Motor neuron (in vitro differentiated cells): ENCODE results near the gene MET. TPM values are rescaled to one million over a fixed set of nuclear protein-coding genes. Genes with fewer than 3 reads are reported as not detected.
A peak's percentile ranks its signal among the peaks of the same experiment; 100 is the strongest.

Experiments
- ATAC-seq, 8 experiments: fragments of 200-7000 bp; cut with Tn5 transposase; replicated peaks in 6 of 8; 2 replicates each; pipeline ENCODE4 v1.8.0; 2021; ENCODE audit warnings: mild to moderate bottlenecking in 8 of 8, moderate library complexity in 8 of 8
- H3K27ac ChIP-seq, 2 donors: fragments of 250-450 bp; sonication (Bioruptor Pico); 2 replicates each; pipeline ENCODE4 v1.9.0; 2021; ENCODE audit warnings: antibody characterized with exemption in 2 of 2, mild to moderate bottlenecking in 2 of 2, moderate library complexity in 1 of 2
- H3K4me1 ChIP-seq, 2 donors: fragments of 250-450 bp; sonication (Bioruptor Pico); replicated peaks in 1 of 2; 2 replicates each; pipeline ENCODE4 v1.6.1; 2021; ENCODE audit warnings: antibody characterized with exemption in 2 of 2, mild to moderate bottlenecking in 2 of 2, moderate library complexity in 1 of 2
- H3K4me3 ChIP-seq, 5 donors: fragments of 250-450 bp; sonication (Bioruptor Pico); 2 replicates each; pipeline ENCODE4 v1.9.0; 2021; ENCODE audit warnings: antibody characterized with exemption in 5 of 5, mild to moderate bottlenecking in 5 of 5, moderate library complexity in 4 of 5
- WGBS, 10 experiments: fragments of 450-650 bp; shearing (Covaris generic); methylation state at CpG; one replicate each; pipeline ENCODE4 v1.0.0; 2022; 5-methylcytosine and 5-hydroxymethylcytosine counted together
- in situ Hi-C, 9 experiments: fragments of 400-800 bp; cut with MboI; loops; one replicate each; pipeline ENCODE4 v1.15.0; 2021; ENCODE audit warnings: low sequenced_read_pairs in 9 of 9, low pct_unique_long_range_greater_than_20kb in 2 of 9; ENCODE audit not compliant: unreplicated experiment in 9 of 9
- total RNA-seq, 8 experiments: library from RNA; unstranded; fragments of 300-600 nt; gene quantifications; 2 replicates each; pipeline versions ENCODE4 v1.2.3 to v1.2.4, GENCODE V29; 2022

Gene MET
- total RNA-seq, 8 experiments from 2014 or later = 1.5 to 52.7 (median 6.9) TPM

DNA sequence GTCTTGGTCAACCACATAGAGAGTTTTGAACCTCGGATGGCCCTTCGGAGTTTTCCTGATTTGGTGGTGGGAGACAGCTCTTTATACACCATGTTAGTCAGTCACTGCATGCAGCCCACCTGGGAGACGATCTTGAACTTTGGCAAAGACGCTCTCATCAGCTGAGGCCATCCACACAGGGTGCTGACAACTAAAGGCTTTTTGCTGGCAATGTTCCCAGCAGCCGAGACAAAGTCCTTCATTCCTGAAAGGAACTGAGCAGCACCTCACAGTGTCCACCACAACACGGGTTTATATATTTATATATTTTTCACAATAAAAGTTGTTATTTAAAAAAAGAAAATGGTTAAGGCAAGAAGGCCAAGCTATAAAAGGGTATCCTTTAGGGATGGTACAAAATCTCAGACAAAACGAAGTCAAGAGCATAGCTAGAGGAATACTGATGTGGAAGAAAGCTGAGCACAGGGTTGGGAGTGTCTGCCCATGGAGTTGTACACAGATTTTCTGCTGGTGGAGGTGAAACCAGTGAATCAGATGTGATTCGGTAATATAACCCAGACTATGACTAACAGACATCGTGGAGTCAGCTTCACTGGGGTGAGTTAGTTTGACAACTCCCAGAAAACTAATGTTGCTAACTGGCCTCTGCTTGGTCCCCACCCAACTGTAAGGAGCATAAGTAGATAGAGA lies 163.0 kb downstream of the MET start:
- 28 to 100% (median 60%) methylated on average over 1 to 8 of the region's 9 CpGs; no CpG with 5 or more reads in 1 of the 10 experiments for WGBS, 10 experiments
- no peak overlapping the region for H3K27ac ChIP-seq
- peak in 3 of 8 experiments; percentile 50 to 91 (median 90) for ATAC-seq
- H3K4me1 ChIP-seq = no peaks in the 10 kb centered on the region
- in situ Hi-C loops = no loop called here
- no peak overlapping the region for H3K4me3 ChIP-seq

DNA sequence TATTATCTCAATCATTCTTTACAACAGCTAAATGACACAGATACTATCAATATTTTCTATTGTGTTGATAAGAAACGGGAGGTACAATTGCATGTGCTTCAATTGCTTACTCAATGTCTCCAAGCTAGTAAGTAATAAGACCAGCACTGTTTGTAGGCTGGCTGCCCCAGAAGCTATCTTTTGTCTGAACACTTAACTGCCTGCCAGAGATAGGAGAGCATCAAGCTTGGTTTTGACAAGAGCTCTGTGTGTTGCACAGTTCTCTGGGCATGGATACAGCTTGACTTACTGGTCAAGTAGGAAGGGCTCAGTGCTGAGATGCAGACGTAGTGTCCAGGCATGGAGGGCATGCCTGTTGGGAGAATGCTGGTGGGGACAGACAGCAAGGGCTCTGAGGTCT lies 164.1 kb downstream of the MET start:
- H3K4me1 ChIP-seq = no peaks in the 10 kb centered on the region
- ATAC-seq = no peak
- no peak overlapping the region for H3K27ac ChIP-seq
- H3K4me3 ChIP-seq = no peak overlapping the region
- 90 to 100% (median 100%) methylated on average over 1 to 2 of the region's 2 CpGs; no CpG with 5 or more reads in 2 of the 10 experiments for WGBS, 10 experiments
- in situ Hi-C loops = no loop called here

DNA sequence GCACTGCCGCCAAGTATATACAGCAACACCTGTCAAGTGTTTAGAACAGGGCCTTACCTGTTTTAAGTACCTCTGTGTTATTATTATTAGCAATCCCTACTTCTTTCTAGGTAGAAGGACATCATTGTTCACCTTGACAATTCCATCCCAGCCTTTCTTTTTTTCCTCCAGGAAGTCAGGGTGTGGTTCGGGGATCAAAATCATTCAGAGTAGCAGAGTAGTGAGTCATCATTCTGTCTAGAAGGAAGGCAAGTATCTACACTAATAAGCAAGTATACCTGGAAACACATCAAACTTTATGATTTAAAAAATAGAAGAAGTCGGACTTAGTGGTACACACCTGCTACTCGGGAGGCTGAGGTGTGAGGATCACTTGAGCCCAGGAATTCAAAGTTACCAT lies 164.9 kb downstream of the MET start:
- WGBS, 10 experiments = 31 to 93% (median 77%) methylated on average over 2 to 4 of the region's 4 CpGs; no CpG with 5 or more reads in 1 of the 10 experiments
- Histone ChIP-seq H3K27ac (no peak overlapping the region), H3K4me1 (no peaks in the 10 kb centered on the region), H3K4me3 (no peak overlapping the region)
- peak in 3 of 8 experiments; percentile 14 to 45 (median 27) for ATAC-seq
- in situ Hi-C loops = no loop called here

DNA sequence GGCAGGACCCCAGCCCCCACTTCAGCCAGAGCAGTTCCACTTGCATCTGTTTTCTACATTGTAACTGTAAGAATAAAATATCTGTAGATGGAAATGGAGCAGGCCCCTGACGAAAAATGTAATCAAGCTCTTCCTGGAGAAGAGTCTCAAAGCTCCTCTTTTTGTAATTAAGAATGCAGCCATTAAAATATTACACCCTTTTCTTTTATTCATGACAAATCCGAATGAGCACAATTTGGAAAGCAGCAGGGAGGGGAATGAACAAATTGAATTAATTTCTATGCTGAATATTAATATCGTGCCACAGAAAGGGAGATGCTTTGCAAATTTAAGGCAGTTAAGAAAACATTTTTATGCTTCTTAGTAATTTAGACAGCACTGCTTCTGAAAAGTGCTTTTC lies 165.6 kb downstream of the MET start:
- Histone ChIP-seq H3K27ac (no peak overlapping the region), H3K4me3 (no peak overlapping the region), H3K4me1 (no peaks in the 10 kb centered on the region)
- in situ Hi-C loops = no loop called here
- ATAC-seq = peak in 1 of 8 experiments; percentile 77
- 0 to 100% (median 74%) methylated on average over 2 to 3 of the region's 3 CpGs for WGBS, 10 experiments

DNA sequence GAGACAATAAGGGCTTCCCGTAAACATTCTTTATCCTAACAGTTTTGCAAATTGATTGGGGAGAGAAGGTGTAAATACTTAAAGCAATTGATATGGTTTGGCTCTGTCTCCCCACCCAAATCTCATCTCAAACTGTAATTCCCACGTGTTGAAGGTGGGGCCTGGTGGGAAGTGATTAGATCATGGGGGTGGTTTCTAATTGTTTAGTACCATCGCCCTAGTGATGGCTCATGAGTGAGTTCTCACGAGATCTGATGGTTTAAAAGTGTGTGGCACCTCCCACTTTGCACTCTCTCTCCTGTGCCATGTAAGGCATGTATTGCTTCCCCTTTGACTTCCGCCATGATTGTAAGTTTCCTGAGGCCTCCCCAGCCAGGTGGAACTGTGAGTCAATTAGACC lies 168.3 kb downstream of the MET start:
- WGBS, 10 experiments = 68 to 100% (median 91%) methylated on average over 1 to 5 of the region's 5 CpGs; no CpG with 5 or more reads in 4 of the 10 experiments
- no peak overlapping the region for H3K27ac ChIP-seq
- no peak for ATAC-seq
- no peak overlapping the region for H3K4me3 ChIP-seq
- in situ Hi-C loops = no loop called here
- H3K4me1 ChIP-seq = no peaks in the 10 kb centered on the region

DNA sequence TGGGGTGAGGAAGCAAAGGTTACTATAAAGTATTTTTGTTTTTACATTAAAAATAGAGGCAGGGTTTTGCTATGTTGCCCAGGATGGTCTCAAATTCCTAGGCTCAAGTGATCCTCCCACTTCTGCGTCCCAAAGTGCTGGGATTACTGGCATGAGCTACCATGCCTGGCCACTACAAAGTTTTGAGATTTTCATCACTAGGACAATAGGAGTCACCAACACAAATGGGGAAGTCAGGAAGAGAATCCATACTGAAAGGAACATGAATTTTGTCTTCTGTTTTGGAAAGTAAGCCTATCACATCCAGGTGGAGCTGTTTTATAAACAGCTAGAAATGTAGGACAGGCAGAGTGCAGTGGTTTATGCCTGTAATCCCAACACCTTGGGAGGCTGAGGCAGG lies 170.4 kb downstream of the MET start:
- 60 to 100% (median 90%) methylated on average over 1 of the region's 1 CpG; no CpG with 5 or more reads in 3 of the 10 experiments for WGBS, 10 experiments

DNA sequence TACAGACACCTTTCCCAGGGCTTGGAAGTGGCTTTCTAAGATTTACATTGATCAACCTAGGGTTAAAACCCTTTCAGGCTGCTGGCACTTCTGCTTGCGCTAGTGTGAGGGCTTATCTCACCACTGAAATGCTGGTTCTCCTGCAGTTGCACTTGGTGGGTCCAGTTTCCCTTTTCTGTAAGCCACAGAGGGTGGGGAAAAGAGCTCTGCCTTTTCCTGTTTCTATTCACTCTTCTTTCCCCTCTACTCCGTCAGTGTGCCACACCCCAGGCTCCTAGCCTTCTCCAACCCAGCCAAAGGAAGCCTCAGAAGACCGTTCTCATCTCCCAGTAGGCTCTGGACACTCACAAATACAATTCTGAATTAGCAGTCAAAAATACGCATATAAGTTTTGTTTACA lies 171.4 kb downstream of the MET start:
- in situ Hi-C loops = no loop called here
- 0 to 100% (median 83%) methylated on average over 1 to 3 of the region's 4 CpGs; no CpG with 5 or more reads in 2 of the 10 experiments for WGBS, 10 experiments
- peak in 3 of 8 experiments; percentile 71 to 88 (median 75) for ATAC-seq

More for the DNA sequence above, 170.4 kb downstream of the MET start:
- no peak overlapping the region for H3K27ac ChIP-seq
- ATAC-seq = no peak
- in situ Hi-C loops = no loop called here
- no peak overlapping the region for H3K4me3 ChIP-seq
- H3K4me1 ChIP-seq = no peaks in the 10 kb centered on the region

More for the DNA sequence above, 171.4 kb downstream of the MET start:
- Histone ChIP-seq H3K4me1 (no peaks in the 10 kb centered on the region), H3K27ac (no peak overlapping the region), H3K4me3 (no peak overlapping the region)

Other genes with a start within 250 kb of the MET start
- gene CAV2, start 172.5 kb upstream of the MET start, total RNA-seq = 10 to 100 TPM in 3 of 8 experiments, 1 to 10 TPM in 5; 2.3 to 37.3 (median 4.9) TPM
- gene CAV1, start 147.2 kb upstream of the MET start, total RNA-seq = 100 to 1,000 TPM in 1 of 8 experiments, 10 to 100 TPM in 3, 1 to 10 TPM in 4; 1.9 to 113 (median 9.0) TPM
- 100 to 1,000 TPM in 2 of 8 experiments, 10 to 100 TPM in 6; 62.1 to 138 (median 91.1) TPM for gene CAPZA2, start 190.4 kb downstream of the MET start, total RNA-seq